Stimulated activated CD8-positive, alpha-beta memory T cell treated with anti-CD3 and anti-CD28 coated beads, Interleukin-12 subunit alpha, Interleukin-12 subunit beta, amount 100 ng/mL, for 4 hours (primary cell): ENCODE measurements around the gene DMXL1.
"Not testable (repeated sequence)": the region's sequence is repeated elsewhere in the genome, so short reads cannot be mapped to it uniquely, and the experiment has no call there.

Source experiments
- DNase-seq: peaks from one replicate; pipeline ENCODE4 v3.0.0-alpha.2; 2020; ENCODE audit warnings: low read depth

Gene DMXL1

DNA sequence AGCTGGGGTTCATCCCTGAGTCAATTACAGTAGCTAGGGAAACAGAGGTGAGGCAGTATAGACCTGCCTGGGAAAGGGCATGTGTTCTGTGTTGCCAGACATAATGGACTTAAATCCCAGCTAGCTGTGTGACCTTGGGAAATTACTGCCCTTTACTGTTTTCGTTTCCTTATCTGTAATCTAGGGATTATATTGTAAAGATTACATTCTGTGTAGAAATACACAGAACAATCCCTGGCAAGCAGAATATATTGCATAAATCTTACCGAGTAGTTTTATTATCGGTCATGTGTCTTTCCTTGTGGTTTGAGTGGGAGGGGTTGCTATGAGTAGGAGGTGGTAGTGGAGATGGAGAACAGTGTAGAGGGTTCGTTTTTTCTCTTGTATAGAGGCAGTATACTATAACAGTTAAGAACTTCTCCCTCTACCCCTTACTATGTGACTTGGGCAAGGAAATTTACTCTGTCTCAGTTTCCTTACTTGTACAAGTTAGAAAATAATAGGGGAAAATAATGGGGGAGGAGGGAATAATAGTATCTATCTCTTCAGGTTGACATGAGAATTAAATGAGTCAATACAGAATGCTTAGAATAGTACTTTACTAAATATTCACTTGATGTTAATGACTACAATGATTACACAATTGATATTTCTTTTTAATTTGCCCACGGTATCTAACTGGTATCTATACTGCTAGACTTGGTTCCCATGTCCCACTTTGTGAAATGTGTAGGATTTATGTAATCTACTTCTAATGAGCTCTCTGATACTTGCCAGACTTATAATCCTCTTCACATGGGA lies 7.1 kb upstream of the DMXL1 start:
- no peak for DNase-seq

DNA sequence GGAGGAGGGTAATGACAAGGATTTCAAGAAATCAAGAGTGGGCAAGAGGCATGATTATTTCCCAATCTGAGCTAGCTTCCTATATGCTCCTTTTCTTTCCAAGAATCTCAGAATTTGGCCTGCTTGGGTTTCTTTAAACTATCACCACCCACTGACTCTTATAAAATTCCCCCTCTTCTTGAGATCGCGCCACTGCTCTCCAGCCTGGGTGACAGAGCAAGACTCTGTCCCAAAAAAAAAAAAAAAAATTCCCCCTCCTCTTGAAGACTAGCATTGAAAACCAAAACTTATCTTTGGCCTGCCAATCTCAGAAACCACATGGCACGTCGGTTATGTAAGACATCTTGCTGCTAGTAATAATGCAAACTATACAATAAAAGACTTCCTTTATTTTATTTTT lies 3.4 kb upstream of the DMXL1 start:
- DNase-seq = no peak

DNA sequence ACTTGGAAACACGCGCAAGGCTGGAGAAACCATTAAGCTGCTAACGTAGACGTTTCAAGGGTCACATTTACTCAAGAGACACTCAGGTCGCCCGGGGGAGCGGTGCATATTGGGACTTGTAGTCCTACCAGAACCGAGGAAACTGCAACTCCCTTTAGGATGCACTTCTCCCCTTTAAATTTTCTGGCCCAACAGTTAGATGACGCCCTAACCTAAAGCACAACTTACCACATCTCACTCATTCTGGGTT lies 384 bp upstream of the DMXL1 start:
- DNase-seq = no peak

DNA sequence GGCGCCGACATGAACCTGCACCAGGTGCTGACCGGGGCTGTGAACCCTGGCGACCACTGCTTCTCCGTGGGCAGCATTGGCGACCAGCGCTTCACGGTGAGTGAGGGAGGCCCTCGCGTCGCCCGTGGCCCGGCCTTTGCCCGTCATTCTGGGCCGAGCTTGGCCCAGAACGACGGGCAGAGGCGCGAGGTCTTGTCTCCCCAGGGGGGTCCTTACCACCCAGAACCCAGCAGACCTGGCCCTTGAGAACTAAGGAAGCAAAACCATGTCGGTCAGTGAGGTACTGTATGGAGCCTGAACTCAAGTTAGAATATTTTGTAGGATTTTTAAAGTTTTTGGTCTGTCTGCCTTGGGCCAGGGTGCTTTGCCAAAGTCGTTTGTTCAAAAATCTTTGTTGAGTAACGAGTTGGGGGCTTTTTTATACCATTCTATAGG lies 691 bp downstream of the DMXL1 start:
- no peak for DNase-seq

DNA sequence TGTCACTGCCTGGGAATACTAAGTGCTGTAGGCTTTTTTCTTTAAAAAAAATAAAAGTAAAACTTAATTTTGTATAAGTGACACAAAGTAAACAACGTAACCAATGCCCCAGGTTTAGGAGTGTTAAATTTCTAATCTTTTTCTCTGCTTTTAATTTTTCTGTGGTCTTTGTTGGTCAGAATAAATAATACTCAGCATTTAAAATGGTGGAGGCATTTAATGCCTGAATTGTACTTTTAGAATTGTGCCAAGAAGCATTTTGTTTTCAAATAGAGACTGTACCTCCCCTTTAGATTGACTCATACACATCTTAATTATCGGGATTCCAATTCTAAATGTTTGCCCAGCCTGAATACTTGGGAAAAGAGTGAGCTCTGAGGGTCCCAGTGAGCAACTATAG lies 1.6 kb downstream of the DMXL1 start:
- DNase-seq = no peak

DNA sequence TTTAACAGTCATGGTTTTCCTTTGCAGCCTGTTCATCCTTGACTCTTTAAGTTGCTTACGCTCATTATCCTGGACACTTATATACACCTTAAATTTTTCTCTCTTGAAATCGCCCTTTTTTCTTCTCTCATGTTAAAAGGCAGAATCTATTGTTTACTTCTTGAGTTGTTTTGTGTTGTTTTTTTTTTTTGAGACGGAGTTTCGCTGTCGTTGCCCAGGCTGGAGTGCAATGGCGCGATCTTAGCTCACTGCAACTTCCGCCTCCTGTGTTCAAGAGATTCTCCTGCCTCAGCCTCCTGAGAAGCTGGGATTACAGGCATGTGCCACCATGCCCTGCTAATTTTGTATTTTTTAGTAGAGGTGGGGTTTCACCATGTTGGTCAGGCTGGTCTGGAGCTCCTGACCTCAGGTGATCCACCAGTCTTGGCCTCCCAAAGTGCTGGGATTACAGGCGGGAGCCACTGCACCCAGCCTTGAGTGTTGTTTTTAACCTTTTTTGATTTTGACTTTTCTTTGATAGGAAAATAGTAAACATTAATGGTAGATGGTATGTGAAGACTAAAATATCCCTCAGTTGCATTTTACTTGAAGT lies 3.0 kb downstream of the DMXL1 start:
- not testable (repeated sequence) for DNase-seq

DNA sequence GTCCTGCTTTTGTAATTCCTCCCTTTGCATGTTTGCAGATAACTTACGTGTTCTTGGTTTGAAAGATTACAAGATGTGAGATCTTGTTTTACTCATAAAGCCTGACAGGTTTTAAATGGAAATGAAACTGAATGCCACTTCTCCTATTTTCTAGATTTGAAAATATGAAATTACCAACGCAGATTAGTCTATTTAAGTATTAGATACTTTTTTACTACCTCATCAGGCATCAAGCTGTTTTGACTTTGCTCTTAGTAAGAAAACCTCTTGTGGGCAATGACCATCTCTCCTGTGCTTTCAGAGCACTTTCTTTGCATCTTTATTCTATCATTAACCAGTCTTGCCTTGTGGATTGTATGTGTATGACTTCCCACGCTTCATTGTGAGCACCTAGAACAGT lies 3.5 kb downstream of the DMXL1 start:
- no peak for DNase-seq

DNA sequence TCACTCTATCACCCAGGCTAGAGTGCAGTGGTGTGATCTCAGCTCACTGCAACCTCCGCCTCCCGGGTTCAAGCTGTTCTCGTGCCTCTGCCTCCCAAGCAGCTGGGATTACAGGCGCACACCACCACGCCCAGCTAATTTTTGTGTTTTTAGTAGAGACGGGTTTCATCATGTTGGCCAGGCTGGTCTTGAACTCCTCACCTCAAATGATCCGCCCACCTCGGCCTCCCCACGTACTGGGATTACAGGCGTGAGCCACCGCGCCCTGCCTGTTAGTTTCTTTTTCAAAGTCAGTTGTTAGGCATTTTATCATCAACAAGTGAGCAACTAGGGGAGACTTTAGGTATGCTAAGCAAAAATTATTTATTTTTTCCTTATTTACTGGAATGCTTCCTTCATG lies 4.4 kb downstream of the DMXL1 start:
- DNase-seq = not testable (repeated sequence)

DNA sequence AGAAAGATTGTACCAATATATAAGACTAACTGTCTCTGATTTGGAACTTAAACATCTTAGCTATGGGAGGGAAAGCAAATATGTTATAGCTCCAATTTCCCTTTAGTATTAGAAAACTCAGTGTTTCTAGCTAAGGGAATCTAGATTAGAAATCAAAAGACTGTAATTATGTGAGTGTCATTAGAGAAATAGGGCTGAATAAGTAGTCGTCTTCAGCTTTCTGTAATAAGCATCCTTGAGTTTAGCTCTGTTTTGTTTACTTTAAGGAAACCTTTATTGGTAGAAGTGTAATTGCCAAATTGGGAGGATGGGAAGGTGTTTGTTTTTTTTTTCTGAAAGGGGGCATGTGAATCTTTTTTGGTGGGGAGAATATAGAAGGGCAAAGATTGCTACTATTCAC lies 5.2 kb downstream of the DMXL1 start:
- no peak for DNase-seq

DNA sequence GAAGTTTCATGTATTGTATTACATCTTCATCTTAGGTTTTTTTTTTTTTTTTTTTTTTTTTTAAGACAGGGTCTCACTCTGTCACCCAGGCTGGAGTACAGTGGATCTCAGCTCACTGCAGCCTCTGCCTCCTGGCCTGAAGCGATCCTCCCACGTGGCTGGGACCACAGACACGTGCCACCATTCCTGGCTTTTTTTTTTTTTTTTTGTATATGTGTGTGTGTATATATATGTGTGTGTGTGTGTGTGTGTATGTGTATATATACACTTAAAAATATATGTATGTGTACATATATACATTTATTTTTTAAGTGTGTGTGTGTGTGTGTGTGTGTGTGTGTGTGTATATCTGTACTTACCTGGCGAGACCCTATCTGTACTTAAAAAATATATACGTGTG lies 6.6 kb downstream of the DMXL1 start:
- DNase-seq = no peak

DNA sequence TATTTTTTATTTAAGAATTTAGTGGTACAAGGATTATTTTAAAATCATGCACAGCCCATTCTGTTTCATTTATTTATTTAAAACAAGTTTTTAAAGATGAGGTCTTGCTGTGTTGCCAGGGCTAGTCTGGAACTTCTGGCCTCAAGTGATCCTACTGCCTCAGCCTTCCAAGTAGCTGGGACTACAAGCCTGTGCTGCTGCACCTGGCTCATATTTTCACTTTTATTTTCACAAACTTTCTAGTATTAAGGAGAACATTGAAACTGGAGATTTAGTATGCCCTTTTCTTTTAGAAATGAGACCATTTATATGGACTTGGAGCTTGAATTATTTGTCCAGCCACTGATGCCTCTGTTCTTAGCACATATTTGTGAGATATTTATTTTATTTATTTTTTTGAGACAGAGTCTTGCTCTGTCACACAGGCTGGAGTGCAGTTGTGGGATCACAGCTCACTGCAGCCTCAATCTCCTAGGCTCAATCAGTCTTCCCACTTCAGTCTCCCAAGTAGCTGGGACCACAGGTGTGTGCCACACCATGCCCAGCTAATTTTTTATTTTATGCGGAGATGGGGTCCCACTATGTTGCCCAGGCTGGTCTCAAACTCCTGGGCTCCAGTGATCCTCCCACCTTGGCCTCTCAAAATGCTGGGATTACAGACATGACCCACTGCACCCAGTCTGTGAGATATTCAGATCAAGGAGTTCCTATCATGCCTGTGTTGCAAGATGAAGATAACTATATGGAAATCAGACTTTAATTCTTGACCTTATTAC lies 7.4 kb downstream of the DMXL1 start:
- DNase-seq = no peak

DNA sequence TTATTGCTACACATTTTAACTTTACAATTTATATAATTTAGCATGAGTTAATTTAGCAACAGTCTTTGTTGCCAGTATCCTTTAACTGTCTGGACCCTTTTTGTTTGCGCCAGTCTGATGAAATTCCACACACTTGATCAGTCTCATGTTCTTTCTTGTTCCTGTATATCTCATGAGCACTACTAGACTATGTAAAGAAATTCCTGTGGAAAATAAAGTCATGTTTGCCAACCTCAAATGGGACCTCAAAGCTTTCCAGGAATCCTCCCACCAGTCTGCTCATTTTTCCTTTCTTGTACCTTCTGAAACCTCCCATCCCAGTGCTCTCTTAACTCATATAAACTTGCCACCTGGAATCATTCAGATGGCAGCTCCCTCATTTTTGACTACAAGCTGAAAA lies 8.0 kb downstream of the DMXL1 start:
- no peak for DNase-seq

DNA sequence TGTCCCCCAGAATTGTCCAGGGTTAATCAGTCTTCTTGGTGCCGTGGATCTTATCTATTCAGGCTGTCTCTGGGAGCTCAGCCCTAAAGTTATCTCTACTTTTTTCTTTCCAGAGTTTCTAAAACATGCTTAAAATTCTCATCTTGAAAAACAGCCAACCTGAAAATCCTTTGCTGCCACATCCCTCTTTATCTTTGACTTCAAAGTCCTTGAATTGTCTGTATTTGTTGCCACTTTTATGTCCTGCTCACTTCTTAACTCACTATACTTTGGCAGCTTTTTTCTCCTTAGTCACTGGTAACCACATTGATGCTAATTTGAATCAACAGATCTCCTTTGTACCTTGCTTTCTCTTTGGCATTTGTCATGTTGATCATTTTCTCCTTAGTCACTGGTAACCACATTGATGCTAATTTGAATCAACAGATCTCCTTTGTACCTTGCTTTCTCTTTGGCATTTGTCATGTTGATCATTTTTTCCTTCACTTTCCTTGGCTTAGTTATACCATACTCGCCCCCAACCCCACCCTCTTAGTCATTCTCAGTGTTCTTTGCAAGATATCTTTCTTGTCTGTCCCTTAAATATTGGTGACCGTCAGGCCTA lies 8.5 kb downstream of the DMXL1 start:
- no peak for DNase-seq

DNA sequence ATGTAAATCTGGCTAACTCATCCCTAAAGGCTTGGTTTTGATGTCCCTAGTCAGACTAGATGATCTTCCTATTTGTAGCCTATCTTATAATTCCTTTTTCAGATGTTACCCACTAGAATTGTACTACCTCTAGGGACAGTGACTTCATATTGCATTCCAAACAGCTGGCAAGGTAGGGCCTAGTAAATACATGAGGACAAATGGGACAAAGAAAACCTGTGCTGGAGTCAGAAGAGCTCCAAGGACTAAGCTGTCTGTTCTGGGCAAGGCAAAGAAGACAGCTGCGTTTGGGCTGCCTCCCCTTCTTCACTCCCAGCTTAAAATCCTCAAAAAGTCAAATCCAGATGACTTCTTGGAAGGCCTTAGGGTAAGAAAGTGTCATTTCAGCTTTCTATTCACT lies 10.0 kb downstream of the DMXL1 start:
- no peak for DNase-seq

DNA sequence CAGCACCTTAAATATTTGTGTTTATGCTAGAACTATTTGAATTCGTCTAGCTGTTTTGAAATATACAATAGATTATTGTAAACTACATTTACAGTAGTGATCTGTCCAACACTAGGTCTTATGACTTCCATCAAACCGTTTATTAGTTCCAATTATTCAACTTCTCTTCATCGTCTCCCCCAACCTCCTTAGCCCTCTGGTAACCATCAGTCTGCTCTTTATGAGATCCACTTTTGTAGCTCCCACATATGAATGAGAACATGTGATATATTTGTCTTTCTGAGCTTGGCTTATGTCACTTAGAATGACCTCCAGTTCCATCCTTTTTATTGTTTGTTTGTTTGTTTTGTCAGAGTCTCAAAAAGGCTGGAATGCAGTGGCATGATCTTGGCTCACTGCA lies 11.8 kb downstream of the DMXL1 start:
- DNase-seq = no peak

DNA sequence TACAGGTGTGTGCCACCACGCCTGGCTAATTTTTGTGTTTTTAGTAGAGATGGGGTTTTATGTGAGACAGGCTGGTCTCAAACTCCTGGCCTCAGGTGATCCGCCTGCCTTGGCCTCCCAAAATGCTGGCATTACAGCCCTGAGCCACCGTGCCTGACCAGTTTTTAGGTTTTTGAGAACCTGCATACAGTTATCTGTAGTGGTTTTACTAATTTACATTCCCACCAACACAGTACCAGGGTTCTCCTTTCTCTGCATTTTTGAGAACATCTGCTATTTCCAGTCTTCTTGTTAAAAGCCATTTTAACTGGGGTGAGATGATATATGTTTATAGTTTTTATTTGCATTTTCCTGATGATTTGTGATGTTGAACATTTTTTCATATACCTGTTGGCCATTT lies 12.8 kb downstream of the DMXL1 start:
- DNase-seq = no peak

DNA sequence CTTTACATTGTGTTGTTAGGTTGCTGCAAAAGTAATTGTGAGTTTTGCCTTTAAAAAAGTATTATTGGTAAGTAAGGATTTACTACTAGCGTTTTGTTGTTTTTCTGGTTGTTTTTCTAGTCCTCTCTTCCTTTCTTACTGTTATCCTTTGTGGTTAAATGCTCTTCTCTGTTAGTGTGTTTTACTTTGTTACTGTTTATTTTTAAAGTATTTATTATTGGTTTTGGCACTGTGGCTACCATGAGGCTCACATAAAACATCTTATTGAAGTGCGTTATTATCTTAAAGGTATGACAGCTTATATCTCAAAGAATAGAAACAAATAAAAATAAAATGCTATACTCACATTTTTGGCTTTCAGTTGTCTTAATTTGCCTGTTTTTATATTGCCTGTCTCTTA lies 17.6 kb downstream of the DMXL1 start:
- no peak for DNase-seq

DNA sequence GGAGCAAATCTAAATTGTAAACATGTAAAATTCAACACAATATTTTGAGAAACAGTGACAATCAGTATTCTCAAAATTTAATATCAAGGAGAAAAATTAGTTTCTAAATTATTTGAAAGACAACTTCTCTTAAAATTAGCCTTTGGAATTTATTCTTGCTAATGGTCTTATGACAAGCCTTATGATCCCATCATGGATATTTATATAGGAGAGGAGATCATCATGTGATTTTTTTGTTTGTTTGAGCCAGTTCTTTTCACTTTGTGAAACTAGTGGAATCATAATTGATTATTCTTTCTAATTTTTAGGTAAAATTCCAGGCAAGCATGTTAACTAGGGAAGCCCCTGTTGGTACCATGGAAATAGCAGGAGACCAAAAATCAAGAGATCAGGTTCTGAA lies 24.7 kb downstream of the DMXL1 start:
- DNase-seq = no peak

DNA sequence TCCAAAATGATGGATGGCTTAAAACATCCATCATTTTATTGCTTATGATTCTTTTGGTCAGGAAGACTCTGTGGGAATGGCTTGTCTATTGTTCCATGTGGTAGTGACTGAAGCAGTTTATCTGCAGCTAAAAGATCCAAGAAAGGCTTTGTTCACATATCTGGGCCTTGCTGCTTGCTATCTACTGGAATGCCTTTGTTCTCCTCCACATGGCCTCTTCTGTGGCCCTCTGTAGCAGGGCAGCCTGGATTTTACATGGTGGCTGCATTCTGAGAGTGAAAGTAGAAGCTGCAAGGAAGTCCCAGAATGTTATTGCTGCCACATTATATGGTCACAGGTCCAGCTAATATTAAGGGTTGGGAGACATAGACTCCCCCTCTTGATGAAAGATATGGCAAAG lies 35.1 kb downstream of the DMXL1 start:
- no peak for DNase-seq

DNA sequence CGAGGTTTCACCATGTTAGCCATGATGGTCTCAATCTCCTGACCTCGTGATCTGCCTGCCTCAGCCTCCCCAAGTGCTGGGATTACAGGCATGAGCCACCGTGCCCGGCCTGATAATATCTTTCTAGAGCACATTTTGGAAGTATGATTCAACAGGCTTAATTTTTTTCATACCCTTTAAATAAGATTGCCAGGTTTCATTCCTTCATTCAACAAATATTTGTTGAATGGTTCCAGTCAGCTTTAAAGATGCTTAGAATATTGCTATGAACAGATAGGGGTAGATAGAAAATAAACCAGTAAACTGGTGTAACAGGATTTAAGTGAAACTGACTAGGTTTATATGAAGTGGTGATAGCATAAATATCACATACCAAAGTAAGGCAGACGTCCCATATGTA lies 41.3 kb downstream of the DMXL1 start:
- DNase-seq = no peak

DNA sequence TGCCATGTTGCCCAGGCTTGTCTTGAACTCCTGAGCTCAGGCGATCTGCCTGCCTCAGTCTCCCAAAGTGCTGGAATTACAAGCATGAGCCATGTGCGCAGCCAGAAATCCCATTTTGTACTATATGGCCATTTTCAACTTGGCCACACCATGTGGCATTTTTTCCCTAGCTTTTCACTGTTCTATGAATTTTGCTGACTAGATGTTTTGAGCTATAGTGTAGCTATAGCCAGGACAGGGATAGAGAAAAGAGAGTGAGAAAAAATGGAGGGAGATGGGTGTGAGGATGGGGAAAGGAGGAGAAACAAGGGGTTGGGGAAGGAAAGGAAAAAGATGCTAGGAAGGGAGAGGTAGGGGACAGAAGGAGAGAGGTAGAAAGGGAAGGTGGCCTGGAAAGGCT lies 46.4 kb downstream of the DMXL1 start:
- no peak for DNase-seq

DNA sequence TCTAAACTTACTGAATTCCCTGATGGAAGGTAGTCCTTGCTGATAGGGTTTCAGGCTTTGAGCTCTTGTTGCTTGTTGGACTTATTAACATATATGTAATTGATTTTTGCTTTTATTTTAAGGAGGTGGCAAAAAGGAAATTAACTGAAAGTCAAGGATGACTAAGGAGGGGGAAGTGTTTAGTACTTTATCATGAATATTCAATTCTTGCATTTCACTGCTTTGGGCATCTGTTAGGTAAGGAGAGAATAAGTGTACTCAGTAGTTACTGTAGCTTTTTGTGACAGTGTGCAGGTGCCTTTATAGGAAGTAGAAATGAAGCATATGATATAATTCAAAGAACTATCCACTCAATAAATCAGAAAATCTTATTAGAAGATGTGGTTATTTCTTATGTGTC lies 47.1 kb downstream of the DMXL1 start:
- no peak for DNase-seq

DNA sequence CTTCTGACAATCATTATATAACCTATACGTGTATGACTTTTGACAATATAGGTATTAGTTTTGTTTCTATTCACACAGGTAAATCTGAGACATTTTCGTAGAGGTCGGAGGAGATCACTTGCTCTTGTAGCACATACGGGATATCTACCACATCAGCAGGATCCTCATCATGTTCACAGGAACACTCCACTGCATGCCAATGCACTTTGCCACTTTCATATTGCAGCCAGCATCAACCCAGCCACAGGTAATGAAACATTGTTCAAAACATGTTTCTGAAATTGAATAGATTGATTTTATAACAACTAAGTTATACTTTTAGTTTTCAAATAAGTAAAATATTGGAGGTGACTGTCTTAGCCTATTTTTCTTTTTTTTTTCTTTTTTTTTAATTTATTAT lies 50.0 kb downstream of the DMXL1 start:
- DNase-seq = no peak
